Activated CD4-positive, alpha-beta memory T cell treated with anti-CD3 and anti-CD28 coated beads for 36 hours (primary cell): ENCODE results near the gene FAM53B. TPM values are rescaled to one million over a fixed set of nuclear protein-coding genes. Genes with fewer than 3 reads are reported as not detected.

ENCODE experiments used
- CTCF ChIA-PET: fragments of 350-600 bp; sonication (Branson Sonifier 250); formaldehyde crosslinking; loops from one replicate; lab custom pipeline; 2021; ENCODE audit warnings: antibody characterized with exemption, inconsistent platforms; lab: Charles Lee
- POLR2A ChIA-PET: fragments of 350-600 bp; sonication (Branson Sonifier 250); formaldehyde crosslinking; loops from one replicate; lab custom pipeline; 2021; ENCODE audit warnings: antibody characterized with exemption; lab: Charles Lee
- DNase-seq: peaks from one replicate; pipeline ENCODE4 v3.0.0-alpha.2; 2020
- H3K27ac Mint-ChIP-seq: one replicate; pipeline ENCODE4 v1.8.0; 2021; ENCODE audit warnings: mixed read lengths
- H3K27me3 Mint-ChIP-seq: one replicate; pipeline ENCODE4 v1.8.0; 2021; ENCODE audit warnings: mixed read lengths
- H3K36me3 Mint-ChIP-seq: one replicate; pipeline ENCODE4 v1.8.0; 2021; ENCODE audit warnings: mixed read lengths
- H3K4me1 Mint-ChIP-seq: one replicate; pipeline ENCODE4 v1.8.0; 2021; ENCODE audit warnings: low read depth, mixed read lengths
- H3K4me3 Mint-ChIP-seq: one replicate; pipeline ENCODE4 v1.8.0; 2021; ENCODE audit warnings: mild to moderate bottlenecking, mixed read lengths
- H3K9me3 Mint-ChIP-seq: one replicate; pipeline ENCODE4 v1.8.0; 2021; ENCODE audit warnings: mixed read lengths
- intact Hi-C: fragments of 100-400 bp; cut with micrococcal nuclease; formaldehyde crosslinking; loops from one replicate; pipeline ENCODE4 v1.15.1; 2023
- total RNA-seq, 2 experiments: library from RNA; stranded (reverse); gene quantifications; one replicate each; pipeline ENCODE4 v1.2.3, GENCODE V29; 2021

Gene FAM53B
- total RNA-seq, 2 experiments from 2014 or later: 25.3 to 25.5 TPM

GRCh38 chr10:124605481-124605855 is 138.7 kb downstream of the FAM53B start:
- POLR2A ChIA-PET: no interaction called here
- Mint-ChIP-seq H3K27ac (no peak overlapping the region), H3K27me3 (no peaks in the 10 kb centered on the region), H3K4me3 (no peak overlapping the region), H3K9me3 (no peaks in the 10 kb centered on the region), H3K4me1 (no peaks in the 10 kb centered on the region), H3K36me3 (no peaks in the 10 kb centered on the region)
- DNase-seq: no peak
- intact Hi-C loops: no loop called here
- CTCF ChIA-PET: no interaction called here

- no peaks in the 10 kb centered on the region for H3K9me3 Mint-ChIP-seq
- H3K27ac Mint-ChIP-seq: no peak overlapping the region
- intact Hi-C loops: no loop called here
- no peaks in the 10 kb centered on the region for H3K36me3 Mint-ChIP-seq
- H3K27me3 Mint-ChIP-seq: no peaks in the 10 kb centered on the region
- H3K4me1 Mint-ChIP-seq: no peaks in the 10 kb centered on the region
- no peak overlapping the region for H3K4me3 Mint-ChIP-seq
- no peak for DNase-seq
- POLR2A ChIA-PET: no interaction called here
- CTCF ChIA-PET: no interaction called here
Observed at GRCh38 chr10:124605001-124605370, 139.2 kb downstream of the FAM53B start.

GRCh38 chr10:124604214-124605000 is 139.8 kb downstream of the FAM53B start:
- Mint-ChIP-seq H3K27me3 (no peaks in the 10 kb centered on the region), H3K9me3 (no peaks in the 10 kb centered on the region)
- POLR2A ChIA-PET: interaction anchor here (1.4 kb wide), 1 partner anchor 10 kb away, joined by 3 read pairs; no protein-coding TSS in a partner anchor

DNA sequence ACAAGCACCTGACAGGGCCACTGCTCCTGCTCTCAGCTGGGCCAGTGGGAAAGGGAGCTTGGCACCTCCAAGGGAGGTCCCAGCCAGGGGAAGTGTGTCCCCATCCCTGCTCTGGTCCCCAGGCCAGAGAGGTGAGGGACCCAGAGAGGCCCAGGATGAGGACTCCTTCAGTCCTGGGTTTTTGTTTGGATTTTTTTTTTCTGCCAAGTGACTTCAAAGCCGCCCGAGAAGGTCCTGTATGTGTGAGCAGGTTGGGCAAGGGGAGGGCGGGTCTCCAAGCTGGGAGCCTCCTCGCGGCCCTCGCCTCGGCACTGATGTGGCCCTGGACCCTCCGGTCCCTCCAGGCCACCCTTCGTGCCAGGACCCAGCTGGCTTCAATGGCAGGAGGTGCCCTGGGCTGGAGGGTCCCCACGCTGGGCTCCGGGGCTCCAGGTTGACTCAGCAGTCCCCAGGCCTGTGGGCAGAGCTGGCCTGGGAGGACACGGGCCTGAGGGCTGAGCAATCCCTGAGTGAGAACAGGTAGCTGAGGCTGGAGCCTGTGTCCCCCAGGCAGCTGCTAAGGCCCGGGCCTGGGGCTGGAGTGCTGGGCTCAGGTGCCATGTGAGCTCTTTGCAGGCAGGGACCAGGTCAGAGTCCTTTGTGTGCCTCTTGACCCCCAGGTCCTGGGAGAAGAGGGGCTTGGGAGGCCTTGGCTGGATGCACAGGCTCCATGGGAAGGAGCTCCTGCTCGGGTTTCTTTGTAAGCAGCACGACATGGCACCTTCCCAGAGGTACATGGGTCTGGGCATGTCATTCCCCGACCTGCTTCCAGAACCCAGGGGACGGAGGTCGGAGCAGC is 140.6 kb downstream of the FAM53B start:
- Mint-ChIP-seq H3K36me3 (no peaks in the 10 kb centered on the region), H3K27ac (no peak overlapping the region), H3K27me3 (no peaks in the 10 kb centered on the region), H3K4me1 (no peaks in the 10 kb centered on the region), H3K9me3 (no peaks in the 10 kb centered on the region), H3K4me3 (no peak overlapping the region)
- intact Hi-C loops: no loop called here
- no peak for DNase-seq
- CTCF ChIA-PET: no interaction called here
- POLR2A ChIA-PET: interaction anchor here (1.1 to 1.4 kb wide), 2 partner anchors 11 kb away, joined by 3 to 4 read pairs; no protein-coding TSS in a partner anchor

More at GRCh38 chr10:124604214-124605000, 139.8 kb downstream of the FAM53B start:
- DNase-seq: no peak
- Mint-ChIP-seq H3K4me1 (no peaks in the 10 kb centered on the region), H3K4me3 (no peak overlapping the region), H3K36me3 (no peaks in the 10 kb centered on the region), H3K27ac (no peak overlapping the region)
- intact Hi-C loops: no loop called here
- CTCF ChIA-PET: no interaction called here

DNA sequence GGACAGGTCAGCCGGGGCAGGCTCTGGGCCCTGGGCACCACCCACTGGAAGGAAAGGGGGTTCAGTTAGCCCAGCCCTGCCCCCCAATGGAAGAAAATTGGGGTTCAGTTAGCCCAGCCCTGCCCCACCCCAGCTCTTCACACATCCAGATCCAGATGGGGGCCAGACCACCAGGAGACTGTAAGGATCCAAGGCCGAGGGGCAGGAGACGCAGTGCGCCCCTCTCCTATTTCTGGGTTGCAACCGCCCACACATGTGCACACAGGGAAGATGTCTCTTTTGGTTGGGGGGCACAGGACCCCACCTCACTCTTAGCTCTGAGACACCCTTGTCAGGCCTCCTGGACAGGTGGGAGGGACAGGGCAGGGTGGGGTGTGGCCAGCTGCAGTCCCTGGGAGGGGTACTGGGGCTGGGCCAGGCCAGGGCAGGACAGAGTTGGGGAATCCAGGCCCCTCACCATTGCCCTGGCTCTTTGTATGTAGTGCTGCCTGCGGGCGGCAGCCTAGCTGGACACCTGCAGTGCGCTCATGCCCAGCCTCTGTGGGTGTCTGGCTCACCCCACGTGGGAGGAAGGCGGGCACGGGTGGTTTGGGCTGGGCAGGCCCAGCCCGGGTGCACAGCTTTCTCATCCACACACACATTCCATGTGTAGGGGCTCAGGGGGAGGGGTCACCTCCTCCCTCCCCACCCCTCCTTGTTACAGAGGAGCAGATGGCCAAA is 141.4 kb downstream of the FAM53B start:
- Mint-ChIP-seq H3K27me3 (no peaks in the 10 kb centered on the region), H3K9me3 (no peaks in the 10 kb centered on the region), H3K4me3 (no peak overlapping the region), H3K36me3 (no peaks in the 10 kb centered on the region), H3K27ac (no peak overlapping the region), H3K4me1 (no peaks in the 10 kb centered on the region)
- POLR2A ChIA-PET: interaction anchor here (1.1 kb wide), 1 partner anchor 12 kb away, joined by 4 read pairs; no protein-coding TSS in a partner anchor
- intact Hi-C loops: no loop called here
- no peak for DNase-seq
- CTCF ChIA-PET: no interaction called here

DNA sequence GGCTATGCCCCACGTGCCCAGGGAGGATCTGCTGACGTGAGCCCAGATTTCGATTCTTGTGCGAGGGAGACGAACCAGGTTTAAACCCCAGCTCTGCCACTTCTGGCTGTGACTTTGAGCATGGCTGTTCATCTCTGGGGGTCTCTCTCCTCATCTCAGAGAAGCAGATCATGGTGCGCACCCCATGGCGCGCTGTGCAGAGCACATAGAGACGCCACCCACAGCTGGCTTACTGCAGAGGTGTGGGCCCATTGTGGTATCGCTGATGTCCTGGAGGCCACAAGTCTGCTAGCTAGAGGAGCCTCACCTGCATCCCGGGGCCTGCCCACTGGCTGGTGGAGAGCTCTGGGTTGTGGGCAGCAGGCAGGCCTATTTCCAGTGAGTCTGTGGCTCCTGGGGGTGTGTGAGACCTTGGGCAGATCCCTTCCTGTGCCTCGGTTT is 142.0 kb downstream of the FAM53B start:
- POLR2A ChIA-PET: interaction anchor here (1.1 kb wide), 1 partner anchor 12 kb away, joined by 4 read pairs; no protein-coding TSS in a partner anchor
- Mint-ChIP-seq H3K4me1 (no peaks in the 10 kb centered on the region), H3K36me3 (no peaks in the 10 kb centered on the region), H3K4me3 (no peak overlapping the region), H3K27ac (no peak overlapping the region), H3K9me3 (no peaks in the 10 kb centered on the region), H3K27me3 (no peaks in the 10 kb centered on the region)
- intact Hi-C loops: no loop called here
- CTCF ChIA-PET: no interaction called here
- DNase-seq: no peak

GRCh38 chr10:124601431-124602120 is 142.6 kb downstream of the FAM53B start:
- Mint-ChIP-seq H3K27me3 (no peaks in the 10 kb centered on the region), H3K4me3 (no peak overlapping the region), H3K27ac (no peak overlapping the region), H3K9me3 (no peaks in the 10 kb centered on the region), H3K4me1 (no peaks in the 10 kb centered on the region), H3K36me3 (no peaks in the 10 kb centered on the region)
- intact Hi-C loops: no loop called here
- ChIA-PET CTCF (no interaction called here), POLR2A (no interaction called here)
- no peak for DNase-seq

DNA sequence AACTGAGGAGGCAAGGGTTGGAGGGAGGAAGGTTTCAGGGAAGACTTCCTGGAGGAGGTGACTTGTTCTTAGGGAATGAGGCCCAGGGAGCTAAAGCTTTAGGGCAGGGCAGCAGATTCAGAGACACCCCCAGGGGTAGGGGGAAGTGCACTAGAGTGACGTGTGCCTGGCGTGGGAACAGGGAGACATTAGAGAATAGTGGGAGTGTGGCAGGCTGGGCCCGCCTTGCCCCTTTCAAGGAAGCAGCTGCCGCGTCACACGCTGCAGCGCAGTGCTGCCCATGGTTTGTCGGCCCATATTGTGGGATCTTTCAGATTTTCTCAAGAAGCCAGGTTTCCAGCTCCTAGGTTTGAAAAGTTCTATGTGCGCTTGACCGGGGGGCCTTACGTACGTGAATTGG is 143.2 kb downstream of the FAM53B start:
- no peak for DNase-seq
- Mint-ChIP-seq H3K36me3 (no peaks in the 10 kb centered on the region), H3K27ac (no peak overlapping the region), H3K27me3 (no peaks in the 10 kb centered on the region), H3K4me3 (no peak overlapping the region), H3K4me1 (no peaks in the 10 kb centered on the region), H3K9me3 (no peaks in the 10 kb centered on the region)
- intact Hi-C loops: no loop called here
- ChIA-PET CTCF (no interaction called here), POLR2A (no interaction called here)

GRCh38 chr10:124600051-124600880 is 143.9 kb downstream of the FAM53B start:
- no peaks in the 10 kb centered on the region for H3K36me3 Mint-ChIP-seq
- POLR2A ChIA-PET: no interaction called here
- H3K4me3 Mint-ChIP-seq: no peak overlapping the region
- H3K4me1 Mint-ChIP-seq: no peaks in the 10 kb centered on the region
- CTCF ChIA-PET: no interaction called here
- H3K9me3 Mint-ChIP-seq: no peaks in the 10 kb centered on the region
- H3K27ac Mint-ChIP-seq: no peak overlapping the region
- DNase-seq: no peak
- no peaks in the 10 kb centered on the region for H3K27me3 Mint-ChIP-seq
- intact Hi-C loops: no loop called here

- Mint-ChIP-seq H3K36me3 (no peaks in the 10 kb centered on the region), H3K4me1 (no peaks in the 10 kb centered on the region), H3K9me3 (no peaks in the 10 kb centered on the region), H3K27me3 (no peaks in the 10 kb centered on the region), H3K27ac (no peak overlapping the region), H3K4me3 (no peak overlapping the region)
- no peak for DNase-seq
- ChIA-PET POLR2A (no interaction called here), CTCF (no interaction called here)
- intact Hi-C loops: no loop called here
Observed at GRCh38 chr10:124599588-124600050, 144.6 kb downstream of the FAM53B start.
